ENCODE measurements around the gene S1PR4.
A peak's percentile ranks its signal among the peaks of the same experiment; 100 is the strongest.
"Not testable (repeated sequence)": the region's sequence is repeated elsewhere in the genome, so short reads cannot be mapped to it uniquely, and the experiment has no call there.

Gene S1PR4

GRCh38 chr19:3196933-3197205 lies 18.3 kb downstream of the S1PR4 start:
- no peak for DNase-seq

- DNase-seq, result no peak
Measured at GRCh38 chr19:3198901-3199700, 20.5 kb downstream of the S1PR4 start.

- no peak for DNase-seq
Measured at GRCh38 chr19:3201072-3201700, 22.6 kb downstream of the S1PR4 start.

- DNase-seq, result no peak
Measured at GRCh38 chr19:3201911-3202310, 23.3 kb downstream of the S1PR4 start.

GRCh38 chr19:3202346-3202745 lies 23.8 kb downstream of the S1PR4 start:
- no peak for DNase-seq

- DNase-seq, result not testable (repeated sequence)
Measured at GRCh38 chr19:3202895-3203294, 24.3 kb downstream of the S1PR4 start.

- no peak for DNase-seq
Measured at GRCh38 chr19:3203805-3204645, 25.5 kb downstream of the S1PR4 start.

- no peak for DNase-seq
Measured at GRCh38 chr19:3204646-3205275, 26.2 kb downstream of the S1PR4 start.

- DNase-seq, result no peak
Measured at GRCh38 chr19:3206216-3206953, 27.8 kb downstream of the S1PR4 start.

- DNase-seq, result no peak
Measured at GRCh38 chr19:3207461-3208242, 29.1 kb downstream of the S1PR4 start.

GRCh38 chr19:3208317-3209207 lies 30.0 kb downstream of the S1PR4 start:
- no peak for DNase-seq

GRCh38 chr19:3210347-3211017 lies 31.9 kb downstream of the S1PR4 start:
- DNase-seq, result peak; percentile 75

- DNase-seq, result no peak
Measured at GRCh38 chr19:3211191-3211590, 32.6 kb downstream of the S1PR4 start.

GRCh38 chr19:3213159-3213558 lies 34.6 kb downstream of the S1PR4 start:
- no peak for DNase-seq

GRCh38 chr19:3216874-3217273 lies 38.3 kb downstream of the S1PR4 start:
- no peak for DNase-seq

- no peak for DNase-seq
Measured at GRCh38 chr19:3220576-3220975, 42.0 kb downstream of the S1PR4 start.

- DNase-seq, result not testable (repeated sequence)
Measured at GRCh38 chr19:3221576-3221975, 43.0 kb downstream of the S1PR4 start.

GRCh38 chr19:3222709-3223108 lies 44.1 kb downstream of the S1PR4 start:
- DNase-seq, result no peak

- DNase-seq, result peak; percentile 74
Measured at GRCh38 chr19:3224346-3225168, 46.0 kb downstream of the S1PR4 start, which contains the start of gene CELF5. TSS of gene CELF5 (plus strand) at chr19:3224661. CDS start at chr19:3224740, 79 bp downstream.
